IMR-90 (cell line): ENCODE measurements around the gene RIMOC1. TPM values are rescaled to one million over a fixed set of nuclear protein-coding genes. Genes with fewer than 3 reads are reported as not detected.

Experiments
- ATAC-seq: fragments of 200-7000 bp; cut with Tn5 transposase; 2 replicates; pipeline ENCODE4 v1.9.1; 2020; ENCODE audit warnings: low read depth, mild to moderate bottlenecking, moderate library complexity
- BruUV-seq: library from RNA; stranded (reverse); fragments of 400-500 nt; replicated peaks from 2 replicates; lab custom pipeline; 2021; lab: Mats Ljungman, UMichigan
- CTCF ChIA-PET: fragments of 300-600 bp; formaldehyde crosslinking; extraction: SDS; loops from one replicate; lab custom pipeline; 2021; ENCODE audit warnings: antibody characterized with exemption; lab: Yijun Ruan, JAX
- POLR2A ChIA-PET: fragments of 300-600 bp; sonication (Branson Sonifier 250); formaldehyde crosslinking; loops from one replicate; lab custom pipeline; 2022; ENCODE audit warnings: antibody characterized with exemption; ENCODE audit not compliant: unreplicated experiment; lab: Charles Lee
- DNase-seq: peaks from one replicate; pipeline ENCODE4 v3.0.0; 2013
- H2AFZ ChIP-seq: replicated peaks from 2 replicates; pipeline ENCODE3; 2013; ENCODE audit warnings: low read length, mild to moderate bottlenecking; ENCODE audit not compliant: poor library complexity
- H2AK5ac ChIP-seq: 2 replicates; pipeline ENCODE4 v1.6.1; 2013; ENCODE audit warnings: low read depth, low read length, inconsistent platforms
- H2AK9ac ChIP-seq: replicated peaks from 2 replicates; pipeline ENCODE3; 2013; ENCODE audit warnings: mild to moderate bottlenecking, low read depth, low read length, moderate library complexity; ENCODE audit not compliant: poor library complexity
- H2BK120ac ChIP-seq: 2 replicates; pipeline ENCODE4 v1.6.1; 2013; ENCODE audit warnings: low read depth, low read length, inconsistent platforms
- H2BK15ac ChIP-seq: 3 replicates; pipeline ENCODE4 v1.6.1; 2013; ENCODE audit warnings: low read depth, low read length, inconsistent platforms
- H2BK20ac ChIP-seq: 2 replicates; pipeline ENCODE4 v1.6.1; 2013; ENCODE audit warnings: low read depth, mild to moderate bottlenecking, inconsistent platforms, low read length, moderate library complexity
- H2BK5ac ChIP-seq: 2 replicates; pipeline ENCODE4 v1.6.1; 2013; ENCODE audit warnings: mild to moderate bottlenecking, low read depth, low read length, inconsistent platforms; ENCODE audit not compliant: poor library complexity, severe bottlenecking
- H3K14ac ChIP-seq: replicated peaks from 2 replicates; pipeline ENCODE4 v1.6.1; 2013; ENCODE audit warnings: low read depth, low read length, inconsistent platforms
- H3K18ac ChIP-seq: 2 replicates; pipeline ENCODE4 v1.6.1; 2013; ENCODE audit warnings: low read depth, low read length, control low read depth
- H3K23ac ChIP-seq: 2 replicates; pipeline ENCODE4 v1.6.1; 2013; ENCODE audit warnings: low read depth, low read length, inconsistent platforms
- H3K27ac ChIP-seq: 2 replicates; pipeline ENCODE4 v1.5.1; 2013; ENCODE audit warnings: mild to moderate bottlenecking, control low read depth, low read length; ENCODE audit not compliant: insufficient read depth
- H3K27me3 ChIP-seq: 2 replicates; pipeline ENCODE4 v1.6.1; 2013; ENCODE audit warnings: low read length; ENCODE audit not compliant: control insufficient read depth, insufficient read depth
- H3K36me3 ChIP-seq: 2 replicates; pipeline ENCODE4 v1.6.1; 2013; ENCODE audit warnings: low read length, mixed read lengths; ENCODE audit not compliant: control insufficient read depth, insufficient read depth
- H3K4ac ChIP-seq: 2 replicates; pipeline ENCODE4 v1.6.1; 2013; ENCODE audit warnings: low read depth, low read length, inconsistent platforms
- H3K4me1 ChIP-seq: 2 replicates; pipeline ENCODE4 v1.6.1; 2013; ENCODE audit warnings: low read length, mixed read lengths; ENCODE audit not compliant: control insufficient read depth, insufficient read depth
- H3K4me2 ChIP-seq: 2 replicates; pipeline ENCODE4 v1.6.1; 2013; ENCODE audit warnings: low read depth, mild to moderate bottlenecking, control low read depth, low read length, moderate library complexity
- H3K4me3 ChIP-seq: 2 replicates; pipeline ENCODE4 v1.5.1; 2013; ENCODE audit warnings: low read depth, mild to moderate bottlenecking, control low read depth, low read length, moderate library complexity; ENCODE audit not compliant: insufficient read depth
- H3K56ac ChIP-seq: 2 replicates; pipeline ENCODE4 v1.6.1; 2013; ENCODE audit warnings: low read length, inconsistent platforms; ENCODE audit not compliant: insufficient read depth; ENCODE audit errors: extremely low read depth
- H3K79me1 ChIP-seq, 2 experiments: 2 replicates each; pipeline ENCODE4 v1.6.1; 2013; ENCODE audit warnings: low read length in 2 of 2, inconsistent platforms in 1 of 2, low read depth in 1 of 2
- H3K9ac ChIP-seq: 2 replicates; pipeline ENCODE4 v1.6.1; 2013; ENCODE audit warnings: low read depth, low read length, control low read depth
- H3K9me1 ChIP-seq: 2 replicates; pipeline ENCODE4 v1.6.1; 2013; ENCODE audit warnings: low read length, inconsistent platforms; ENCODE audit not compliant: insufficient read depth
- H3K9me3 ChIP-seq: 2 replicates; pipeline ENCODE4 v1.6.1; 2013; ENCODE audit warnings: low read length; ENCODE audit not compliant: control insufficient read depth, insufficient read depth
- H4K20me1 ChIP-seq: 2 replicates; pipeline ENCODE4 v1.6.1; 2013; ENCODE audit warnings: low read length, inconsistent platforms; ENCODE audit not compliant: insufficient read depth
- H4K5ac ChIP-seq: 2 replicates; pipeline ENCODE4 v1.6.1; 2013; ENCODE audit warnings: mild to moderate bottlenecking, low read depth, low read length, control low read depth
- H4K8ac ChIP-seq, 2 experiments: 2 replicates each; pipeline ENCODE4 v1.6.1; 2013; ENCODE audit warnings: low read depth in 2 of 2, low read length in 2 of 2, control low read depth in 1 of 2, inconsistent platforms in 1 of 2
- H4K91ac ChIP-seq: 2 replicates; pipeline ENCODE4 v1.6.1; 2013; ENCODE audit warnings: low read depth, low read length, inconsistent platforms; ENCODE audit not compliant: insufficient read depth
- BHLHE40 ChIP-seq: fragments of 150-350 bp; IDR thresholded peaks from 2 replicates; pipeline ENCODE4 v1.6.1; 2016; ENCODE audit warnings: mild to moderate bottlenecking, low read depth, low read length
- CEBPB ChIP-seq: IDR thresholded peaks from 2 replicates; pipeline ENCODE4 v1.6.1; 2012; ENCODE audit warnings: low read depth, low read length, improper control_type of control experiment
- FOS ChIP-seq: fragments of 150-350 bp; IDR thresholded peaks from 2 replicates; pipeline ENCODE4 v1.6.1; 2016; ENCODE audit warnings: low read depth, low read length
- MAZ ChIP-seq: IDR thresholded peaks from 2 replicates; pipeline ENCODE4 v1.6.1; 2012; ENCODE audit warnings: low read depth, mild to moderate bottlenecking, low read length, improper control_type of control experiment, moderate library complexity, borderline replicate concordance
- NFE2L2 ChIP-seq: fragments of 150-350 bp; IDR thresholded peaks from 2 replicates; pipeline ENCODE4 v1.6.1; 2016; ENCODE audit warnings: low read depth, mild to moderate bottlenecking, low read length
- POLR2A ChIP-seq: IDR thresholded peaks from 2 replicates; pipeline ENCODE4 v1.6.1; 2012; ENCODE audit warnings: mild to moderate bottlenecking, low read depth, low read length
- RCOR1 ChIP-seq: IDR thresholded peaks from 2 replicates; pipeline ENCODE4 v1.6.1; 2012; ENCODE audit warnings: mild to moderate bottlenecking, low read length, improper control_type of control experiment; ENCODE audit not compliant: insufficient replicate concordance
- RFX5 ChIP-seq: IDR thresholded peaks from 2 replicates; pipeline ENCODE4 v1.8.0; 2012; ENCODE audit warnings: low read depth, mild to moderate bottlenecking, low read length, moderate library complexity
- SMC3 ChIP-seq: fragments of 150-350 bp; IDR thresholded peaks from 2 replicates; pipeline ENCODE4 v1.6.1; 2016; ENCODE audit warnings: low read depth, mild to moderate bottlenecking, antibody characterized with exemption, low read length, moderate library complexity
- WGBS, 2 experiments: methylation state at CpG; one replicate each; pipeline versions ENCODE4 v1.1.5 to v1.1.7; 2013; ENCODE audit warnings: missing lambda C conversion rate in 2 of 2; ENCODE audit not compliant: insufficient read length in 1 of 2; ENCODE audit errors: extremely low coverage in 2 of 2; 5-methylcytosine and 5-hydroxymethylcytosine counted together
- dilution Hi-C: fragments of 300-500 bp; cut with HindIII; formaldehyde crosslinking; loops from one replicate; pipeline ENCODE4 v1.14.3; 2018; ENCODE audit warnings: low sequenced_read_pairs; ENCODE audit not compliant: unreplicated experiment
- in situ Hi-C: fragments of 300-500 bp; cut with MboI; formaldehyde crosslinking; loops from 3 replicates; pipeline ENCODE4 v1.14.3; 2019; ENCODE audit warnings: low sequenced_read_pairs, inconsistent platforms, mixed read lengths
- intact Hi-C: fragments of 100-400 bp; cut with micrococcal nuclease; formaldehyde crosslinking; loops from 2 replicates; pipeline ENCODE4 v1.10.0; 2022
- polyA plus RNA-seq, 3 experiments: library from polyadenylated mRNA; depleted of rRNA; stranded (reverse); fragments of >200 nt; gene quantifications; 2 replicates each; pipeline ENCODE4 v1.2.3, GENCODE V29; 2012; ENCODE audit warnings: low replicate concordance in 1 of 3
- total RNA-seq: library from RNA; depleted of rRNA; stranded (reverse); fragments of >200 nt; gene quantifications from 2 replicates; pipeline ENCODE4 v1.2.3, GENCODE V29; 2012
- TF ChIP-seq, protein P1 (sequence below): conservative IDR thresholded peaks from 2 replicates; pipeline ENCODE4 v1.5.1; 2012; ENCODE audit warnings: mild to moderate bottlenecking, low read depth, low read length, improper control_type of control experiment
- TF ChIP-seq, protein P2 (sequence below): fragments of 150-350 bp; IDR thresholded peaks from 2 replicates; pipeline ENCODE4 v1.6.1; 2017; ENCODE audit warnings: mild to moderate bottlenecking, antibody characterized with exemption, low read length, low read depth

RIMOC1 gene
- total and polyA plus RNA-seq, 2 of the 4 experiments (the other 2 are of a cell fraction) = 4.1 to 9.0 TPM

DNA sequence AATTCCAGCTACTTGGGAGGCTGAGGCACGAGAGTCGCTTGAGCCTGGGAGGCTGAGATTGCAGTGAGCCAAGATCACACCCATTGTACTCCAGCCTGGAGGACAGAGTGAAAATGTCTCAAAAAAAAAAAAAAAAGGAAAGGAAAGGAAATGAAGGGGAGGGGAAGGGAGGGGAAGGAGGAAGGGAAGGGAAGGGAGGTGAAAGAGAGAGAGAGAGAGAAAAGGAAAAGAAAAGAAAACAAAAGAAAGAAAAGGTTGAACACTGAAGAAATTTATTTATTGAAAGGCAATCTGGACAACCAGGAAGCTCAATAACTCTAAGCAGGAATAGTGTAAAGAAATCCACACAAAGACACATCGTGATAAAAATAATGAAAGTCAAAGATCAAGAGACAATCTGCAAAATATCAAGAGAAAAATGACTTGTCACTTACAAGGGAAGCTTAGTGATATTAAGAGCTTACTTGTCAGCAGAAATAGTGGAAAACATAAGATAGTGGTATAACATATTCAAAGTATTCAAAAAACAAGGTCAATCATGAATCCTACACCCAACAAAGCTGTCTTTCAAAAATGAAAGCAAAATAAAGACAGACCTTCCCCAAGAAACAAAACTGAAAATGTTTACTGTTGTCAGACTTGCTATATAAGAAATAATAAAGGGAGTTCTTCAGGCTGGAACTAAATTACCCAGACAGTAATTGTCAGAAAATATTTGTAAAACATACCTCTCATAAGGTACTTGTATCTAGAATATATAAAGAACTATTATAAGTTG, 10.9 kb upstream of the RIMOC1 start:
- ATAC-seq (no peak), DNase-seq (no peak)
- Histone ChIP-seq H3K36me3 (no peaks in the 10 kb centered on the region), H3K27me3 (peaks cover 8% of the 10 kb centered on the region), H3K4me1 (no peaks in the 10 kb centered on the region), H3K4me2 (no peak overlapping the region), H3K4ac (no peak overlapping the region), H3K23ac (no peak overlapping the region), H3K18ac (no peak overlapping the region), H3K56ac (no peak overlapping the region), H3K4me3 (no peak overlapping the region), H3K9me1 (no peaks in the 10 kb centered on the region), H2AK9ac (no peak overlapping the region), H4K20me1 (no peaks in the 10 kb centered on the region), H4K8ac (no peak overlapping the region), H3K9ac (no peak overlapping the region), H3K27ac (no peak overlapping the region), H2BK5ac (no peak overlapping the region), H2AFZ (no peak overlapping the region), H3K14ac (no peak overlapping the region), H2BK20ac (no peak overlapping the region), H3K79me1 (no peaks in the 10 kb centered on the region), H2BK15ac (no peak overlapping the region), H4K91ac (no peak overlapping the region), H2AK5ac (no peak overlapping the region), H2BK120ac (no peak overlapping the region), H4K5ac (no peak overlapping the region), H3K9me3 (no peaks in the 10 kb centered on the region)
- intact Hi-C loops = no loop called here
- no peak for TF ChIP-seq SMC3
- TF ChIP-seq, protein P1, sequence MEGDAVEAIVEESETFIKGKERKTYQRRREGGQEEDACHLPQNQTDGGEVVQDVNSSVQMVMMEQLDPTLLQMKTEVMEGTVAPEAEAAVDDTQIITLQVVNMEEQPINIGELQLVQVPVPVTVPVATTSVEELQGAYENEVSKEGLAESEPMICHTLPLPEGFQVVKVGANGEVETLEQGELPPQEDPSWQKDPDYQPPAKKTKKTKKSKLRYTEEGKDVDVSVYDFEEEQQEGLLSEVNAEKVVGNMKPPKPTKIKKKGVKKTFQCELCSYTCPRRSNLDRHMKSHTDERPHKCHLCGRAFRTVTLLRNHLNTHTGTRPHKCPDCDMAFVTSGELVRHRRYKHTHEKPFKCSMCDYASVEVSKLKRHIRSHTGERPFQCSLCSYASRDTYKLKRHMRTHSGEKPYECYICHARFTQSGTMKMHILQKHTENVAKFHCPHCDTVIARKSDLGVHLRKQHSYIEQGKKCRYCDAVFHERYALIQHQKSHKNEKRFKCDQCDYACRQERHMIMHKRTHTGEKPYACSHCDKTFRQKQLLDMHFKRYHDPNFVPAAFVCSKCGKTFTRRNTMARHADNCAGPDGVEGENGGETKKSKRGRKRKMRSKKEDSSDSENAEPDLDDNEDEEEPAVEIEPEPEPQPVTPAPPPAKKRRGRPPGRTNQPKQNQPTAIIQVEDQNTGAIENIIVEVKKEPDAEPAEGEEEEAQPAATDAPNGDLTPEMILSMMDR = no peak
- no peak for TF ChIP-seq POLR2A
- TF ChIP-seq MAZ = no peak
- no peak for TF ChIP-seq FOS
- no peak for TF ChIP-seq BHLHE40
- no peak for TF ChIP-seq CEBPB
- no peak for TF ChIP-seq RCOR1
- TF ChIP-seq, protein P2, sequence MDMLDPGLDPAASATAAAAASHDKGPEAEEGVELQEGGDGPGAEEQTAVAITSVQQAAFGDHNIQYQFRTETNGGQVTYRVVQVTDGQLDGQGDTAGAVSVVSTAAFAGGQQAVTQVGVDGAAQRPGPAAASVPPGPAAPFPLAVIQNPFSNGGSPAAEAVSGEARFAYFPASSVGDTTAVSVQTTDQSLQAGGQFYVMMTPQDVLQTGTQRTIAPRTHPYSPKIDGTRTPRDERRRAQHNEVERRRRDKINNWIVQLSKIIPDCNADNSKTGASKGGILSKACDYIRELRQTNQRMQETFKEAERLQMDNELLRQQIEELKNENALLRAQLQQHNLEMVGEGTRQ = no peak
- no peak for TF ChIP-seq RFX5
- no peak for TF ChIP-seq NFE2L2
- ChIA-PET POLR2A (no interaction called here), CTCF (no interaction called here)
- no TSS peak for BruUV-seq
- WGBS, 2 experiments = no CpG with 5 or more reads among the region's 3 CpGs
- dilution Hi-C loops = no loop called here
- in situ Hi-C loops = no loop called here
